Transverse colon (tissue), 4 donors: ENCODE results near the gene NCKAP5L. TPM values are rescaled to one million over a fixed set of nuclear protein-coding genes. Genes with fewer than 3 reads are reported as not detected.
A peak's percentile ranks its signal among the peaks of the same experiment; 100 is the strongest.

Source experiments
- DNase-seq: peaks from one replicate; pipeline ENCODE4 v3.0.0-alpha.2; 2019
- H3K27ac ChIP-seq, 4 donors: fragments of 200-600 bp; sonication (generic); 2 replicates each; pipeline ENCODE4 v1.5.1; 2016 to 2018; ENCODE audit warnings: inconsistent platforms in 4 of 4
- H3K27me3 ChIP-seq: fragments of 200-600 bp; sonication (generic); 2 replicates; pipeline ENCODE4 v1.5.1; 2017; ENCODE audit warnings: inconsistent platforms
- H3K36me3 ChIP-seq, 4 donors: fragments of 200-600 bp; sonication (generic); 2 replicates each; pipeline ENCODE4 v1.5.1; 2017 to 2019; ENCODE audit warnings: inconsistent platforms in 4 of 4
- H3K4me1 ChIP-seq, 4 donors: fragments of 200-600 bp; sonication (generic); 2 replicates each; pipeline ENCODE4 v1.5.1; 2017 to 2020; ENCODE audit warnings: inconsistent platforms in 4 of 4
- H3K4me3 ChIP-seq, 4 donors: fragments of 200-600 bp; sonication (generic); 1 replicate in 1 of 4; 2 replicates in 3 of 4; pipeline versions ENCODE4 v1.5.1 to v1.6.1; 2017 to 2019; ENCODE audit warnings: inconsistent platforms in 4 of 4
- H3K9me3 ChIP-seq, 2 donors: fragments of 200-600 bp; sonication (generic); 2 replicates each; pipeline ENCODE4 v1.5.1; 2017 to 2019; ENCODE audit warnings: inconsistent platforms in 2 of 2
- CTCF ChIP-seq, 5 experiments: fragments of 200-600 bp in 3 of 5; fragments of 450-650 bp in 2 of 5; sonication (generic) in 3 of 5; IDR thresholded peaks; 1 replicate in 2 of 5; 2 replicates in 3 of 5; pipeline ENCODE4 v1.5.1; 2016 to 2017; ENCODE audit warnings: antibody characterized with exemption in 5 of 5, inconsistent platforms in 3 of 5, mild to moderate bottlenecking in 2 of 5, moderate library complexity in 1 of 5
- EP300 ChIP-seq: sonication (generic); formaldehyde crosslinking; IDR thresholded peaks from one replicate; pipeline ENCODE4 v1.6.1; 2017; ENCODE audit warnings: antibody characterized with exemption, low read depth
- POLR2A ChIP-seq: fragments of 450-650 bp; IDR thresholded peaks from one replicate; pipeline ENCODE4 v1.6.1; 2016; ENCODE audit warnings: antibody characterized with exemption, mild to moderate bottlenecking, moderate library complexity
- POLR2AphosphoS5 ChIP-seq, 3 donors: sonication (generic); formaldehyde crosslinking; IDR thresholded peaks; one replicate each; pipeline ENCODE4 v1.6.1; 2016; ENCODE audit warnings: antibody characterized with exemption in 3 of 3
- WGBS, 2 donors: methylation state at CpG; one replicate each; pipeline ENCODE4 v1.1.5; 2018; ENCODE audit warnings: low coverage in 1 of 2; 5-methylcytosine and 5-hydroxymethylcytosine counted together
- in situ Hi-C, 4 donors: fragments of 200-750 bp; cut with MboI; loops; one replicate each; pipeline versions ENCODE4 v1.15.0 to v1.15.1; 2017; ENCODE audit warnings: low sequenced_read_pairs in 3 of 4, low pct_ligation_motif_present in 1 of 4, low pct_unique_long_range_greater_than_20kb in 1 of 4
- intact Hi-C: fragments of 100-400 bp; cut with DNase I; formaldehyde crosslinking; loops from one replicate; pipeline ENCODE4 v1.15.1; 2023; ENCODE audit warnings: low total_unique reads
- total RNA-seq, 4 donors: library from RNA; depleted of rRNA; stranded (reverse); fragments of >200 nt; gene quantifications; one replicate each; pipeline ENCODE4 v1.1.0, GENCODE V29; 2016

NCKAP5L gene
- total RNA-seq, 4 donors from 2014 or later, result 3.4 to 5.1 (median 4.2) TPM

- in situ Hi-C loops (loop anchor here in 2 of 4 donors (5.0 to 10.0 kb wide), 2 partner anchors 54 to 57 kb away; no protein-coding TSS in a partner anchor), intact Hi-C loops (no loop called here)
- H3K4me1 ChIP-seq, result peaks cover 0 to 15% (median 12%) of the 10 kb centered on the region in 4 donors
- no peaks in the 10 kb centered on the region for H3K27me3 ChIP-seq
- TF ChIP-seq CTCF (IDR thresholded peaks at IDR 0.05) (no peak), POLR2A (no peak), POLR2AphosphoS5 (IDR thresholded peaks at IDR 0.05) (no peak), EP300 (no peak)
- no peak overlapping the region for H3K27ac ChIP-seq
- H3K36me3 ChIP-seq, result no peaks in the 10 kb centered on the region
- 80 to 86% methylated on average over 1 to 2 of the region's 2 CpGs for WGBS, 2 donors
- H3K9me3 ChIP-seq, result no peaks in the 10 kb centered on the region
- H3K4me3 ChIP-seq, result no peak overlapping the region
- no peak for DNase-seq
Measured at GRCh38 chr12:49831717-49832116, 3.5 kb upstream of the NCKAP5L start.

- DNase-seq, result peak; percentile 52
- Histone ChIP-seq H3K36me3 (no peaks in the 10 kb centered on the region), H3K4me3 (peak overlapping the region; percentile 44 to 79 (median 74)), H3K9me3 (no peaks in the 10 kb centered on the region), H3K27ac (peak overlapping the region; percentile 83 to 95 (median 88)), H3K27me3 (no peaks in the 10 kb centered on the region), H3K4me1 (peaks cover 9 to 42% (median 27%) of the 10 kb centered on the region in 4 donors)
- in situ Hi-C loops, result no loop called here
- WGBS, 2 donors, result 5 to 25% methylated on average over 4 to 36 of the region's 38 CpGs
- TF ChIP-seq POLR2A, result no peak
- TF ChIP-seq POLR2AphosphoS5 (IDR thresholded peaks at IDR 0.05), result no peak
- TF ChIP-seq CTCF (IDR thresholded peaks at IDR 0.05), result no peak
- no peak for TF ChIP-seq EP300
- intact Hi-C loops, result no loop called here
Measured at GRCh38 chr12:49827401-49828099, 663 bp downstream of the NCKAP5L start.

GRCh38 chr12:49827051-49827400 lies 1.2 kb downstream of the NCKAP5L start:
- no peak for DNase-seq
- intact Hi-C loops, result no loop called here
- Histone ChIP-seq H3K27ac (peak overlapping the region; percentile 83 to 95 (median 88)), H3K4me3 (peak overlapping the region; percentile 44 to 79 (median 74)), H3K9me3 (no peaks in the 10 kb centered on the region), H3K4me1 (peaks cover 9 to 42% (median 27%) of the 10 kb centered on the region in 4 donors), H3K36me3 (no peaks in the 10 kb centered on the region), H3K27me3 (no peaks in the 10 kb centered on the region)
- no peak for TF ChIP-seq EP300
- TF ChIP-seq CTCF (IDR thresholded peaks at IDR 0.05), result no peak
- no peak for TF ChIP-seq POLR2A
- TF ChIP-seq POLR2AphosphoS5 (IDR thresholded peaks at IDR 0.05), result no peak
- WGBS, 2 donors, result 52% methylated on average over 6 of the region's 6 CpGs; no CpG with 5 or more reads in 1 of the 2 donors
- in situ Hi-C loops, result no loop called here

- WGBS, 2 donors, result 43 to 68% methylated on average over 1 to 4 of the region's 4 CpGs
- H3K4me1 ChIP-seq, result peaks cover 9 to 50% (median 27%) of the 10 kb centered on the region in 4 donors
- in situ Hi-C loops (no loop called here), intact Hi-C loops (no loop called here)
- no peaks in the 10 kb centered on the region for H3K27me3 ChIP-seq
- H3K36me3 ChIP-seq, result no peaks in the 10 kb centered on the region
- H3K4me3 ChIP-seq, result no peak overlapping the region
- no peaks in the 10 kb centered on the region for H3K9me3 ChIP-seq
- TF ChIP-seq POLR2A, result no peak
- TF ChIP-seq EP300, result no peak
- no peak for TF ChIP-seq POLR2AphosphoS5 (IDR thresholded peaks at IDR 0.05)
- peak overlapping the region; percentile 5 to 87 (median 38) for H3K27ac ChIP-seq
- DNase-seq, result no peak
Measured at GRCh38 chr12:49825971-49826421, 2.2 kb downstream of the NCKAP5L start.
